Activated T-cell treated with anti-CD3 and anti-CD28 coated beads, Interleukin-2, amount 50 U/mL, for 72 hours (primary cell): ENCODE results near the gene ZNF148. TPM values are rescaled to one million over a fixed set of nuclear protein-coding genes. Genes with fewer than 3 reads are reported as not detected.
A peak's percentile ranks its signal among the peaks of the same experiment; 100 is the strongest.

Source experiments
- ATAC-seq, 2 donors: fragments of 150-1000 bp; cut with Tn5 transposase; replicated peaks in 1 of 2; 2 replicates each; pipeline ENCODE4 v1.10.0; 2021; ENCODE audit warnings: moderate library complexity in 2 of 2, mild to moderate bottlenecking in 1 of 2
- DNase-seq, 2 donors: peaks; one replicate each; pipeline ENCODE4 v3.0.0; 2021 to 2022; ENCODE audit warnings: mixed read lengths in 1 of 2
- H3K27ac Mint-ChIP-seq: one replicate; pipeline ENCODE4 v1.8.0; 2022; ENCODE audit warnings: mild to moderate bottlenecking, moderate library complexity, mixed read lengths
- H3K27me3 Mint-ChIP-seq: one replicate; pipeline ENCODE4 v1.8.0; 2022; ENCODE audit warnings: low read depth, mixed read lengths
- H3K36me3 Mint-ChIP-seq, 2 donors: one replicate each; pipeline ENCODE4 v1.8.0; 2022; ENCODE audit warnings: mixed read lengths in 2 of 2, mild to moderate bottlenecking in 1 of 2; ENCODE audit not compliant: insufficient read depth in 2 of 2
- H3K4me1 Mint-ChIP-seq: one replicate; pipeline ENCODE4 v1.8.0; 2022; ENCODE audit warnings: low read depth, mixed read lengths
- H3K4me3 Mint-ChIP-seq, 2 donors: one replicate each; pipeline ENCODE4 v1.8.0; 2022; ENCODE audit warnings: mild to moderate bottlenecking in 2 of 2, mixed read lengths in 2 of 2, moderate library complexity in 2 of 2
- H3K9me3 Mint-ChIP-seq, 2 donors: one replicate each; pipeline ENCODE4 v1.8.0; 2022; ENCODE audit warnings: mixed read lengths in 2 of 2
- total RNA-seq, 2 donors: library from RNA; stranded (reverse); gene quantifications; one replicate each; pipeline ENCODE4 v1.2.3, GENCODE V29; 2022

ZNF148 gene
- total RNA-seq, 2 donors from 2014 or later: 42.0 to 44.7 TPM

- no peaks in the 10 kb centered on the region for H3K9me3 Mint-ChIP-seq
- no peaks in the 10 kb centered on the region for H3K36me3 Mint-ChIP-seq
Measured at GRCh38 chr3:125194849-125195601, 180.1 kb downstream of the ZNF148 start.

DNA sequence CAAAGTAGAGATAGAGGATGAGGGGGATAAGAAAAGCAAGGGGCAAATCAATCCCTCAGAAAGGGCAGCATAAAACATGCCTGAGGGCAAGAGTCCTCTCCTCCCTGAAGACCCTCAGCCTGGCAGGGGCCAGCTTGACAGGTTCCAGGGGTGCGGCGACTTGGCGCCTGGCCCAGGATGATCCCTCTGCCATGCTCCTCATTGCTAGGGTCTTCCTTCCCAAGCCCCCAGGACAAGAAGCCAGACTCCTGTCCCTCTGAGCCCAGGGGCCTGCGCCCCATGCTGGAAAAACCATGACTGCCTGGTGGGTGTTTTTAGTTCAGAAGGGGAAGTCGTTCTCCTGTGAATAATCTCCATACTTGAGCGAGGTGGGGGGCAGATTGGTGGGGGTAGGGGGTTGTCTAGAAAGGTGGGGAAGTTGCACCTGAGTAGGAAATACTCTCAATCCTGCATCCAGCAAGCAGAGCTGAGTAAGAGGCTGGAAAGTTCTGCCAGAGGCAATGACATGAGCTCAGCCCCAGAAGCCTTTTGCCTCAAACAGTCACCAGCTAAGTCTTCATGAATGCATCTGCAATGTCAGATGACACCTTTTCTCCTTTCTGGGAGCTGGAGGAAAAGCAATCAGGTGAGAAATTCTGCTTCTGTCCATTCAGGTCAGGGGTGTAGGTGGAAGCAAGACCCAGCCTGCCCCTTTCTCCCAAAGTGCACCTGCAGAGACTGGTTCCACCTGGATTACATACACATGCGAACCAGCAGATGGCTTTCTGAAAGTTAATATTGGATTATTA is 180.9 kb downstream of the ZNF148 start:
- Mint-ChIP-seq H3K27me3 (peaks cover 31% of the 10 kb centered on the region), H3K36me3 (no peaks in the 10 kb centered on the region), H3K27ac (no peak overlapping the region), H3K4me1 (peaks cover 7% of the 10 kb centered on the region), H3K4me3 (no peak overlapping the region), H3K9me3 (no peaks in the 10 kb centered on the region)
- ATAC-seq (no peak), DNase-seq (no peak)

More at GRCh38 chr3:125194849-125195601, 180.1 kb downstream of the ZNF148 start:
- H3K4me1 Mint-ChIP-seq: peaks cover 7% of the 10 kb centered on the region
- no peak overlapping the region for H3K4me3 Mint-ChIP-seq
- no peak overlapping the region for H3K27ac Mint-ChIP-seq
- DNase-seq: peak in 1 of 2 donors; percentile 14
- H3K27me3 Mint-ChIP-seq: peaks cover 31% of the 10 kb centered on the region
- ATAC-seq: peak; percentile 89 to 90

DNA sequence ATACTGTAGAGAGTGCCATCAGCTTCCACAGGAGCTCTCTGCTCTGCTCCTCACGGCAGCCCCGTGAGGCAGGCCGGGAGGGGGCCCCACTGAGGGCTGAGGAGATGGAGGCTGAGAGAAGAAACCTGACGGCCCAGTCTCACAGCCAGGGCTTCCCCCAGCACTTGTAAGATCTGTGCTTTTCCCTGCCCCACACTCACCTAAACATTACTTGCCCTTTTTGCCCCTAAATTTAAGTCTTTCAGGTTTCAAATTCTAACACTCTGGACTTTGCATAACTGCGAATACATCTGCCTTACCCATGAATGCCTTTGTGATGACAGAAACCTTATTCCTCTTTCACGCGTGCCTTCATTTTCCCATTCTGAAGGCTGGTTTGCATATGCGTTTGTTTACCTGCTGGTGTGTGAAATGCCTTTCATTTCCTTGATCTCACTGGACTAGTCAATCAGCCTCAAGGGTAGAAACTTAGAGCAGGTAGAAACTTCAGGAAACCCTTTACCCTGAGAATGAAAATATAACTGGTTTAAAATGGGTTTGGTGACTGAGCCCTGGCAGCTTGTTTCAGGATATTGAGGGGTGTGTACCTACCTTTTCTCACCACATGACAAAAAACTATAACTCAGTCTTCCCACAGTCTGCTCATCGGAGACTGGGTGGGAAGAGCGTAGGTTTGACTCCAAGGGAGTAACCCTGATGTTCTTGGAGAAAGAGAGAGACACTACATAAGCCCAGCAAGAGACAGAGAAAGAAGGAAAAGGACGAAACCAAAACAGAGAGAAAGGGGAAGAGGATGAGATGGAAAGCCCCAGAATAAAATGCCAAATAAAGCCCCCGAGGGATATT is 182.7 kb downstream of the ZNF148 start:
- Mint-ChIP-seq H3K9me3 (no peaks in the 10 kb centered on the region), H3K4me3 (no peak overlapping the region), H3K27ac (no peak overlapping the region), H3K36me3 (no peaks in the 10 kb centered on the region), H3K27me3 (peaks cover 23% of the 10 kb centered on the region), H3K4me1 (peaks cover 7% of the 10 kb centered on the region)
- DNase-seq (no peak), ATAC-seq (no peak)

- Mint-ChIP-seq H3K9me3 (no peaks in the 10 kb centered on the region), H3K27ac (no peak overlapping the region), H3K36me3 (no peaks in the 10 kb centered on the region), H3K27me3 (peaks cover 16% of the 10 kb centered on the region), H3K4me3 (no peak overlapping the region), H3K4me1 (peaks cover 7% of the 10 kb centered on the region)
- DNase-seq (no peak), ATAC-seq (peak in 1 of 2 donors; percentile 35)
Measured at GRCh38 chr3:125191730-125192129, 183.4 kb downstream of the ZNF148 start.

DNA sequence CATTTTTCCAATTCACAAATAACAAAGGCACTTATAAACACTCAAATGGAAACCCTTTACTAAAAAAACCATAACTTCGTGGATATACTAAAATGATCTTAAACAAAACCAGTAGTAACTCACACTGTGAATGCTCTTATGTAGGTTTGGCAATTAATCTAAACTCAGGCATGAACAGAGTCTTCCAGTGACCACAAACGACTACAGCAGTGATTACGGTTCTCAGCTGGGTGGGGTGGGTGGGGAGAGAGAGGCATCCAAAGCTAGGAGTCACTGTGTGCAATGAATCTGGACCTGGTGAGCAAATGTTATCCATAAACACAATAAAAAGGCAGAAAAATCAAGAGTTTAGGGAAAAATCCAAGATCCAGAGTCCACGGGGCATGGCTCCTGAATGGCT is 183.9 kb downstream of the ZNF148 start:
- ATAC-seq (peak in 1 of 2 donors; percentile 35), DNase-seq (no peak)
- H3K27ac Mint-ChIP-seq: no peak overlapping the region
- no peaks in the 10 kb centered on the region for H3K9me3 Mint-ChIP-seq
- H3K4me3 Mint-ChIP-seq: no peak overlapping the region
- peaks cover 12% of the 10 kb centered on the region for H3K4me1 Mint-ChIP-seq
- no peaks in the 10 kb centered on the region for H3K36me3 Mint-ChIP-seq
- peaks cover 14% of the 10 kb centered on the region for H3K27me3 Mint-ChIP-seq

DNA sequence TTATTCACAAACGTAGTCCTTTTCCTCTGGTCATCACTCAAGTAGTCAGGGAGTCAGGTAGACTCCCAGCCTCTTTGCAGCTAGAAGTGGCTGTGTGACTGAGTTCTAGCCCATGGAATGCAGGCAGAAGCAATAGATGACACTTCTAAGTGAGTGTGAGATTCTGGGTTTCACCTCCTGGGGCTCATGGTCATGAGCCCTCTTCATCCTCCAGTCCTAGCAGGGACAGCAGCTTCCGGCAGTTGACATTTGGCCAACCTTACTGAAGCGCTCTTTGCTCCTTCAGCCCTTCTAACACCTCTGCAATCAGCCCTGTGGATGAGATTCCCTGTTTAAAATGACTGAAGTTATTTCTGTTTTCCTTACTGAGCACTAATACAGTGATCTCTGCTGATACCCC is 184.3 kb downstream of the ZNF148 start:
- no peak for DNase-seq
- Mint-ChIP-seq H3K27ac (no peak overlapping the region), H3K9me3 (no peaks in the 10 kb centered on the region), H3K4me3 (no peak overlapping the region), H3K36me3 (no peaks in the 10 kb centered on the region), H3K4me1 (peaks cover 15% of the 10 kb centered on the region), H3K27me3 (peaks cover 14% of the 10 kb centered on the region)
- no peak for ATAC-seq

- no peaks in the 10 kb centered on the region for H3K9me3 Mint-ChIP-seq
- H3K27ac Mint-ChIP-seq: no peak overlapping the region
- no peak for ATAC-seq
- peaks cover 14% of the 10 kb centered on the region for H3K27me3 Mint-ChIP-seq
- H3K4me1 Mint-ChIP-seq: peaks cover 8% of the 10 kb centered on the region
- H3K4me3 Mint-ChIP-seq: no peak overlapping the region
- H3K36me3 Mint-ChIP-seq: no peaks in the 10 kb centered on the region
- DNase-seq: no peak
Measured at GRCh38 chr3:125189378-125190165, 185.6 kb downstream of the ZNF148 start.

DNA sequence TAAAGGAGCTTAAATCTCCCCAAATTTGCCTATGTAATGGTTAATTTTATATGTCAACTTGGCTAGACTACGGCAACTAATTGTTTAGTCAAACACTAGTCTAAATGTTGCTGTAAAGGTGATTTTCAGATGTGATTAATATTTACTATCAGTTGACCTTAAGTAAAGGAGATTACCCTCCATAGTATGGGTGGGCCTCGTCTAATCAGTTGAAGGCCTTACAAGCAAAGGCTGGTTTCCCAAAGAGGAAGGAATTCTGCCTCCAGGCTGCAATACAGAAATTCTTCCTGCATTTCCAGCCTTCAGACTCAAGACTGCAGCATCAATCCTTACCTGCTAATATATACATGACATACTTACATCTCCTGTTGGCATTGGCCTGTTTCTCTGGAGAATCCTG is 186.2 kb downstream of the ZNF148 start:
- Mint-ChIP-seq H3K4me3 (no peak overlapping the region), H3K4me1 (peaks cover 8% of the 10 kb centered on the region), H3K27me3 (peaks cover 14% of the 10 kb centered on the region), H3K27ac (no peak overlapping the region), H3K36me3 (no peaks in the 10 kb centered on the region), H3K9me3 (no peaks in the 10 kb centered on the region)
- ATAC-seq (no peak), DNase-seq (no peak)

DNA sequence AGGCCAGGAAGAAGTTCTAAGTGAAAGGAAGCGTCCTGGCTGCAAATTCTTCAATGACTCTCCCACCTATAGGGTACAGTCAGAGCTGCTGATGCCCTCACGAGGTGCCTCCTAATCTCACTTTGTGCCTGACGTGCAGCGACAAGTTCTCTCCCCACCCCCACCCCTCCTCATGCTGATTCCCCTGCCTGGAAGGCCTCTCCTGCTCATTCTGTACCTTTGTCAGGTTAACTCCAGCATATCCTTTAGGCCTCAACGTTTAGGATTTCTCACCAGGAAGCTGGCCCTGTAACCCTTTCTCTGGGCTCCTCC is 187.6 kb downstream of the ZNF148 start:
- DNase-seq (no peak), ATAC-seq (no peak)
- no peak overlapping the region for H3K4me3 Mint-ChIP-seq
- H3K27ac Mint-ChIP-seq: no peak overlapping the region
- peaks cover 8% of the 10 kb centered on the region for H3K4me1 Mint-ChIP-seq
- no peaks in the 10 kb centered on the region for H3K9me3 Mint-ChIP-seq
- H3K27me3 Mint-ChIP-seq: peaks cover 10% of the 10 kb centered on the region
- no peaks in the 10 kb centered on the region for H3K36me3 Mint-ChIP-seq

DNA sequence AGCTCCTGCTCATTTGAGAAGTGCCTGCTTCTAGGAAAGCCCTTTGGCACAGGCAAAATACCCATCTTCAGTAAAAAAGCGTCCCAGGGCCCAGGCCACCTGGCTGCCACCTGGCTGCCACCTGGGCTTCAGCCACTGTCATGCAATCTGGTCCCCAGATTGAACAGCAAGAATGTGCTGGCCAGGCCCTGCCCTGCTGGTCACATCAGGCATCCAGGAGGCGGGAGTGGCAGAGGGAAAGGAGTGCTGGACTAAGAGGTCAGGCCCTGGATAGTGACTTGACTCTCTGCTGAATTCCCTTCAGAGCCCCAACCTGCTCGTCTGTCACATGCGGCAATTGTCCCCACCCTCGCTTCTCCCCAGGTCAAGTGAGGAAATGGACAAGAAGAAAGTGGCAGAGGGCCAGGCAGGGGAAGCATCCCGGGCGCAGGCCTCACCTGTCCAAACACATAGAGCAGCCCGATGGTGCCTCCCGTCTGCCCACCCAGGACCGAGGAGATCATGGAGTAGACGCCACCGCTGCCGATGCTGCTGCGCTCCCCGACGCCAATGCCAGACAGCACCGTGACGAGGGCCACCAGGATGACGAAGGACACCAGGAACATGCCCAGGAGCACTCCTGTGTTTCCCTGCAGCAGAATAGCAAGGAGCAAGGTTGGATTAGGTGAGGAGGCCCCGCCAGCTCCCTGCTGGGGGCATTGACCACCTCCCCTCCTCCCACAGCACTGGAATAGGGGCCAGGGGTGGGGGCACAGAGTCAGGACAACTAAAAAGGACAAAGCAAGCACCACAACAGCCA is 188.1 kb downstream of the ZNF148 start:
- H3K4me3 Mint-ChIP-seq: no peak overlapping the region
- H3K9me3 Mint-ChIP-seq: no peaks in the 10 kb centered on the region
- no peak for ATAC-seq
- no peaks in the 10 kb centered on the region for H3K36me3 Mint-ChIP-seq
- no peak overlapping the region for H3K27ac Mint-ChIP-seq
- peaks cover 8% of the 10 kb centered on the region for H3K4me1 Mint-ChIP-seq
- H3K27me3 Mint-ChIP-seq: peaks cover 4% of the 10 kb centered on the region
- no peak for DNase-seq

GRCh38 chr3:125186261-125186787 is 188.8 kb downstream of the ZNF148 start:
- DNase-seq (no peak), ATAC-seq (peak in 1 of 2 donors; percentile 63)
- no peaks in the 10 kb centered on the region for H3K36me3 Mint-ChIP-seq
- no peak overlapping the region for H3K27ac Mint-ChIP-seq
- H3K4me1 Mint-ChIP-seq: peaks cover 8% of the 10 kb centered on the region
- no peak overlapping the region for H3K4me3 Mint-ChIP-seq
- no peaks in the 10 kb centered on the region for H3K27me3 Mint-ChIP-seq
- H3K9me3 Mint-ChIP-seq: no peaks in the 10 kb centered on the region

- ATAC-seq (no peak), DNase-seq (no peak)
- Mint-ChIP-seq H3K27ac (no peak overlapping the region), H3K36me3 (no peaks in the 10 kb centered on the region), H3K27me3 (no peaks in the 10 kb centered on the region), H3K4me3 (no peak overlapping the region), H3K4me1 (peaks cover 8% of the 10 kb centered on the region), H3K9me3 (no peaks in the 10 kb centered on the region)
Measured at GRCh38 chr3:125185805-125186204, 189.3 kb downstream of the ZNF148 start.
